ENCODE measurements around the gene TARBP1.
"Not testable (repeated sequence)": the region's sequence is repeated elsewhere in the genome, so short reads cannot be mapped to it uniquely, and the experiment has no call there.

TARBP1 gene

DNA sequence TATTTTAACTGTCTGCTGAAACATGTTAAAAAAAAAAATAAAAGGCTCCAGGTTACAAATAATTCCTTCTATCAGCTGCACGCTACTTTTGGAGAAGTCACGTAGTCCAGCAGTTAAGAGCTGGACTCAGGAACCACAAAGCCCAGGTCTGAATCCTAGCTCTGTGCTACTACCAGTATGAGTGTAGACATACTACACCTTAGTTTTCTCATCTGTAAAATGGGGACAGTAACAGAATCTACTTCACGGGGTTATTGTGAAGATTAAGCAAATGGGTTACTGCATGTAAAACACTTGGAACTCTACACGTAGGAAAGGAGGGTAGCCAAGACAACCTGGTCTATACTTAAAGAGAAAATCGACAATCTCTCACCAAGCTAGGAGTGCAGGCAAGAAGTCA lies 48.3 kb downstream of the TARBP1 start:
- no peak for DNase-seq

DNA sequence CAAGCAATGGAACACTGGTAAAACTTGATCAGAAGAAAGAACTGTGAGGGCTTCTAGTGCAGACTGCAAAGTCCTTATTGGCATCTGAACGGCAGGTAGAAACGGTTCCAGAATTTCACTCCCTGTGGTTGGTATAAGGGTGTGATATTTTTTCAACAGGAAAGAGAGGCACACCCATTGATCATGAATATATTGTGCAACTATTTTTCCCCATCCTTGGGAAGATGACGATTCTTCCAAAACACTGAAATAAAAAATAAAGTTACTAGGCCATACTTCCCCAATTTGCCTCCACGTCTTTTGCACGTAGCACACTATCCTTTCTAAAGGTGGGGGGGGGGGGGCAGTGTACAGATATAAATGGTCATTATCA lies 49.6 kb downstream of the TARBP1 start:
- no peak for DNase-seq

DNA sequence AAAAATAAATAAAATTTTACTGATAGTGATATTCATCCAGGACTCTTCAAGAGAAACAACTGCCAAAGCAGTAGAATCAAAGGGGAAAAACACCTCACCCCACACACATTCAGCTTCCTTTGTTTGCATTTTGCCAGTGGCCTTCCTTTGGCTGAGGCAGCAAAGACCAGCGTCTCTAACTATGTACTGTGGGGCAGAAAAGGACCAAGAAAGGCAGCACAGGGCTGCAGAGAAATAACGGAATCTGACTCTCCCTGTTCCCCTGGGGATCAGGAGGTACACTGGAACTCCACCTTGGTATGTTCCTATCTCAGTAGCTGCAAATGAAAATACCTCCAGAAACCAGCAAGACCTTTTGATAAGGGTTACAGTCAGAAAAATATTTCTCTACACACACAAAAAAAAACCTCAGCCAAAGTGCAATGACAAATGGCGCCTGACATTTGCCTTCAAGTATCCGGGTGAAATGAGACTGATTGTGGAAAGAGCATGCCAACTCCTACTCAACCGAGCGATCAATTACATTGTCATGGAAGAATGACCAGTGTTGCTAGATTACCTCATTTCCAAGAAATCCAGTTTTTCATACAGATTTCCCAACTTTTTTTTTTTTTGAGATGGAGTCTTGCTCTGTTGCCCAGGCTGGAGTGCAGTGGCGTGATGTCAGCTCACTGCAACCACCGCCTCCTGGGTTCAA lies 50.9 kb downstream of the TARBP1 start:
- DNase-seq = no peak

DNA sequence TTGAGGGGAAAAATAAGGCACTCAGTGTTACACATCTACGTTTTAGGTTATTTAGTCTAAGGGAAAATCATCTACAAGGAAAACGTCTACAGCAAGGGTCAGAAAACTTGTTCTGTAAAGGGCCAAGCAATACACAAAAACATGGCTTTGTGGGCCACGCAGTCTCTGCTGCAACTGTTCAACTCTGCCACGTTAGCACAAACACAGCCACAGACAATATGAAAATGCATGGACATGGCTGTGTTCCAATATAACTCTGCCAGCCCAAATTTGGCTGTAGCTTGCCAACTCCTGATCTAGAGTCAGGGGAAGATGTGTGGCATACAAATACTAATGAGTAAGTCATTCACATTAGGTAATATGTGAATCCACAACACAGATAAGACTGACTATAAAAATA lies 65.0 kb downstream of the TARBP1 start:
- DNase-seq = no peak

DNA sequence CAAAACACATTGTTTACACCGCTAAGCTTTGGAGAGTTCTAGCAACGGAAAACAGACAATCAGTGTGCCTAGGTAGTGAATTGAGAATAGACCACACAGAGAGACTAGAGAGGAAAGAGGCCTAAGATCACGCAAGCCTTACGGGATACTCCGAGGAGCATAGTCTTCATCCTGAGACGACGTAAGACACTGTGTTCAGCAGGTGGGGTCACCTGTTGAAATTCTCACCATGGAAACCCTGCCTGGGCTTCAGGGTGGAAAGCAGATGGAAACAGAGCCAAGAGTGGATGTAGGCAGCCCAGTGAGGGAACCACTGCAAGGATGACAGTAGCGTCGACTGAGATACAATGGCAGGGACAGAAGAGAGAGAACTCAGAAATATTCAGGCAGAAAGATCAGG lies 65.5 kb downstream of the TARBP1 start:
- no peak for DNase-seq

DNA sequence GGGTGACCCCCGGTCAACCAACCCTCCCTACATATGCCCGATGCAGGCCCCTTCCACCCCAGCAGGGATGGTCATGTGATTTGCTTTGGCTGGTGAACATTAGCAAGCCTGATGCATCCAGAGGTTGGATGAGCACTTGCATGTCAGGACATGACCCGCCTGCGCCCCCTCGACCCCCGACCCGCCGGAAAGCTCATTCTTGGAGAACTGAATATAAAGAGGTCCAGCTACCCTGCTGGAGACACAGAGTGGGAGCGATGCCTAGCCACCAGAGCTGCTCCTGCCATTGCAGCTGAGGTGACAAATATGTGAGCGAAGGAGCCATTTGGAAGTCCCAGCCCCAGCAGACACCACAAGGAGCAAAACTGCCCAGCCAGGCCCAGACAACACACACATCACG lies 66.1 kb downstream of the TARBP1 start:
- DNase-seq = no peak

DNA sequence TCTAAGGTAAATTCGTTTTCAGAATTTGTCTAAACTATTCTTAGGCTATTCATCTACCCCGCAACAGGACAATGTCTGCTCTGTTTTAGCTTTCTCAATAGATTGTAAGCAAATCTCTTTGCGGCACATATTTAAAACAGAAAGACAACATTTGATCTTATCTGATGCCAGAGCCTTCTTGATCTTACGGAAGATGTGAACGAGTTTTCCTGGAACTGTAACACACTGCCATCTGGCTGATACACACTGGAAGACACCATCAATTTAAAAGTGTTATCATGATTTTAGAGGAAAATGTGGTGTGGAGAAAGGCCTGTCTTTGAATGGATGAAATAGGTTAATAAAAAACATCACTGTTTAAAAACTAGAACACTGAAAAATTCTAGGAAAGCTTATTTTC lies 69.7 kb downstream of the TARBP1 start:
- DNase-seq = no peak

DNA sequence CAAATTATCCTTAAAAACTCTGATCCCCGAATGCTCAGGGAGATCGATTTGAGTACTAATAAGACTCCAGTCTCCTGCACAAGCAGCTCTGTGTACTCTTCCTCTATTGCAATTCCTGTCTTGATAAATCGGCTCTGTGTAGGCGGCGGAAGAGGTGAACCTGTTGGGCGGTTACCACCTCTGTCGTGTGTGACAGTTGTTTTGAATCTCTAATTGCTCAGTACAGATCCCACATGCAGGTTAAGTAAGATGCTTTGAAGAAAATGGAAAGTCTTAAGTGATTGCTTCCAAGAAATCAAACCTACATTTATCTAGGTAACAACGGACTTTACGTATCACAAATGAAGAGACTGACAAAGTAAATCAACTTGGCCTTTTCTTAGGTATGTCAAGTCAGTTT lies 70.2 kb downstream of the TARBP1 start:
- peak in 3 of 4 experiments; percentile 8 to 24 (median 9) for DNase-seq

DNA sequence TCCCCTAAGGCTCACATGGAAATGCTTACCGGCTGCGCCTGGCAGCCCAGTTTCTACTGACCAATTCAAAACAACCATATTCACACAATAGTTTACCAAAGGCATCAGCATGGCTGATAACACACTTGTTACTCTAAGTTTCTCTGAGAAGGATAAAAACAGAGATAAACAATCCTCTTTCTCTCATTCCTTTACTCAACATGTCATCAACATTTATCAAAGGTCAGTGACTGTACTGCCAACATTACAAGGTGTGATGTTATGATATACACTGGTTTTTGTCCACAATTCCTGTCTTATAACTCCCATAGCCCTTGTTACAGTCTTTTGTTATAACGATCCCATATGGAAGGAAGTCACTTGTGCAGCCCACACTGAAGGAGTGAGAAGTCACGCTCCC lies 72.1 kb downstream of the TARBP1 start:
- no peak for DNase-seq

DNA sequence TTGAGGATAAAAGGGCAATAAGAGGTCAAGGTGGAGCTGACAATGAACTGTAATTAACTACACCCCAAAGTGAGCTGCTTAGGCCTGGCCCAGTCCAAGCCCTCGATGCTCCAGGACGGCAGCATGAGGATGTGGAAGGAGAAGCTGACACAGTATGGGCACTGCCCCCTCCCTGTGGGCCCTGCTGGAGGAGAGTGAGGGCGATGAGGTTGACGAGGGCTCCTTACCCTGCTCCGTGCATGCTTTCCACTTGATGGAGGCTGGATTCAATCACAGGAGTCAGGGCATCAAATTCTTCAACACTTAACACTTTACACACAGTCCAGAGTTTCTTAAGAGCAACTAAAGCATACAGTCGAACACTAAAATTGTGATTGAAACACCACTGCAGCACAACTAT lies 73.3 kb downstream of the TARBP1 start:
- no peak for DNase-seq

DNA sequence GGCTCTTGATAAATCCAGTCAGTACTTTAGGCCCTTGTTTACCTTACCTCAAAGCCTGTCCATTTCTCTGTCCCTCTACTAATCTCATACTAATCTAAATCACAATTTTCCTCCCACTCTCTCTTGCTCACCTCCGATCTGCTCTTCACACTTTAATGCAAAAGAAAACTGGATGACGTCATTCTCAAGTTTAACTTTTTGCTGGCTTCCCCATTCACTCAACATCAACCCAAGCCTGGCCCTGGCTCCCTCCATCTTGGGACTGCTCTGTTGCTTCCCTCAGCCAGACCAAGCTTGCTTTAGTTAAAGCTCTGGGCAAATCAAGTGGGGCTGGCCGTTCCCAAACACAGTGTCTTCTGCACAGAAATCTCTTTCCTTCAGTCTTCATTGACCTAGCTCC lies 76.0 kb downstream of the TARBP1 start:
- no peak for DNase-seq

DNA sequence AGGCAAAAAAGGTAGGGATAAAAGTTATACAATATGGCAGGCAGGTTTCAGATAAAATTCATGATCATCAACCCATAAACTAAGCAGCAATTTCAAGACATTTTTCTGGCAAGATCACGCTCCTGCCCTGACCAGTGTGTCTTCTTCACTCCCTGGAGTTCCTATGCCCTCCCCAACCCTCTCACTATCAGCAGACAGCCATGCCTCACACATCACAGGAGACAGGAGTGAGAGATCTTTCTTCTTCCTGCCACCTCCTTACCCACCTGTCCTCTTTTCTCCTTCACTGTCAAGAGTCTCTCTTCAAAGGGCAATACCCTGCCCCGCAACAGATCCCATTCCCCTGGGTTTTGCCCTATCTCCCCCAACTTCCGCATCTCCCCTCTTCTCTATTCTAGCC lies 77.3 kb downstream of the TARBP1 start:
- no peak for DNase-seq

DNA sequence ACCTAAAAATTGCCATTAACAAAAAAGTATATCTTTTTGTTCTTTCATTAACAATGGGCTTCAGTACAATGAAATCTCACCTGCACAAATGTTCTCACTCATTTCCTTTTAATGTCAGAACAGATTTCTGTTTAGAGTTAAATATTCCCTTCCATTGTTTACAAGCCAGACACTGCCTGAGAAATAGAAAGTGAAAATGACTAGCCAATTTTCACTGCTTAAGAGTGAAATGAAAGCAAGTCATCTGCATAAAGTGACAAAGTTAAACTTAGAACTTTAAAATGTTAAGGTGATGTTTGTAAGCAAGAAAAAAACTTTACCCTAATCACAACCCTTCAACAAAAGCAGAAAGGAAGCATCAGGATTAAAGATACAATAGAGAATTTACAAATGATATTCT lies 78.2 kb downstream of the TARBP1 start:
- DNase-seq = no peak

DNA sequence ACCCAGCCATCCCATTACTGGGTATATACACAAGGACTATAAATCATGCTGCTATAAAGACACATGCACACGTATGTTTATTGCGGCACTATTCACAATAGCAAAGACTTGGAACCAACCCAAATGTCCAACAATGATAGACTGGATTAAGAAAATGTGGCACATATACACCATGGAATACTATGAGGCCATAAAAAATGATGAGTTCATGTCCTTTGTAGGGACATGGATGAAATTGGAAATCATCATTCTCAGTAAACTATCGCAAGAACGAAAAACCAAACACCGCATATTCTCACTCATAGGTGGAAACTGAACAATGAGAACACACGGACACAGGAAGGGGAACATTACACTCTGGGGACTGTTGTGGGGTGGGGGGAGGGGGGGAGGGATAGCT lies 79.5 kb downstream of the TARBP1 start:
- not testable (repeated sequence) for DNase-seq

DNA sequence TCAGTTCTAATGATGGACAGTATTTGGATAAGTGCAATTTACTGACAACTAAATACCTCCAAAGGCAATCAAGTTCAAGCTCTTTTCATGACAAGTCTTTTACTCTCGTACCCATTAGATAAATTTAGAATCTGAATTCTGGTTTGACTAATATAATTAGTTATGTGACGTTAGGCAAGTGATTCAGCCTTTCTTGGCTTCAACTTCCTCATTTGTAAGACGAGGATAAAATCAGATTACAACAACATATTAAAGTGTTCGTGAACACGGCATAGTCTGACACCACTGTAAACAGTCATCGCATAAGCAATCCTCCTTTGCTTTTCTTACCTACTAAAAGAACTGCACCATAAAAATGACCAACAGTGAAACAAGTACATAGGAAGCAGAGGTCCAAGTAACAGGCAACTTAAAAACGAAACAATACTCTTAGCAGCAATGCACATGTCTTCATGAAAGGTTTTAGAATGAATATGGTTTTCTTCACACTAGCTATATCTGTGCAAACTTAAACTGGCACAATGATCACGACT lies 80.1 kb downstream of the TARBP1 start:
- DNase-seq = no peak

DNA sequence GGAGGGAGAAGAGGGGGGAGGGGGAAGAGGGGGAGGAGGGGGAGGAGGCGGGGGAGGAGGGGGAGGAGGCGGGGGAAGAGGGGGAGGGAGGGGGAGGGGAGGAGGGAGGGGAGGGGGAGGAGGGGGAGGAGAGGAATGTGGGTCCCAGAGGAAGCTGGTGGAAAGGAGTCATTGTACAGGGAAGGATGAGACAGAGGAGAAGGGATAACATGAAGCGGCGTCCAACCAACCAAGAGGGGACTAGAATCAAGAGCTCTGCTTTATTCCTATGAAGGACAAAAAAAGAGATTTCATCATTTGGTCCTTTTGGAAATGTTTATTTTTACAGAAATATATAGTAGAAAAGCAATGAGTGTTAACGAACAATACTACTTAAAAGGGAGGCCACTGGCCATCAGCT lies 81.2 kb downstream of the TARBP1 start:
- DNase-seq = no peak

DNA sequence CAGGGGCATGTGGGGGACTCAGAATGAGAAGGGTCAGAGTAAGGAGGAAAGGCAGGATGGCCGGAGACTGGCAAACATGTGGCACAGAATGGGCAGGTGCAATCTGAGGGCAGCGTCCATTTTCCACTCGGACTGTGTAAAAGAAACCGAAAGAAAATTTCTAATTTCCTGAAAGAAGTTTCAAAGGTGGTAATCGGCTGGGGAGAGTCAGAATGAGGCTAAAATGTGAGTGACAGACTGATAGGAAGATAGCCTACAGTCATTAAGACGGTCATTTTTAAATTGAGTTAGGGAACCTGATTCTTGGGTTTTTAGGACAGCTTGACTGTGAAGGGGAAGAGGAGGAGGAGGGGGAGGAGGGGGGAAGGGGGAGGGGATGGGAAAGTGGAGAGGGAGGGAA lies 82.1 kb downstream of the TARBP1 start:
- DNase-seq = no peak

DNA sequence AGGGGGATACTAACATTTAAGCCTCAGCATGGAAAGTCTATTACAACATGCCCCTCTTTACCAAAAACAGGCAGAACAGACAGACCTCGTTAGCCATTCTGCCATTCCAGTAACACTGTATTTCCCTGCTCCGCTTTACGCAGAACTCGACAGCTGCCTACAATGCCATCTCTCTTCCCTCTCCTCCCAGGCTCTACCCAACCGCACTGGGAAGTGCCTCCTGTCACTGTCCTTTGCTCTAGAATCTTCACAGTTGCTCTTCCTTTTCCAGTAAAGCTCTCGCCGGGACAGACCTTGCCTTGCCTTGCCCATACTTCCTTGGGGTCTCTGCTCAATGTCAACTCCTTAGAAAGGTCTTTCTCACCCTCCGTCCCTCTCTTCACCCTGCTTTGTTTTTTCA lies 82.9 kb downstream of the TARBP1 start:
- no peak for DNase-seq

DNA sequence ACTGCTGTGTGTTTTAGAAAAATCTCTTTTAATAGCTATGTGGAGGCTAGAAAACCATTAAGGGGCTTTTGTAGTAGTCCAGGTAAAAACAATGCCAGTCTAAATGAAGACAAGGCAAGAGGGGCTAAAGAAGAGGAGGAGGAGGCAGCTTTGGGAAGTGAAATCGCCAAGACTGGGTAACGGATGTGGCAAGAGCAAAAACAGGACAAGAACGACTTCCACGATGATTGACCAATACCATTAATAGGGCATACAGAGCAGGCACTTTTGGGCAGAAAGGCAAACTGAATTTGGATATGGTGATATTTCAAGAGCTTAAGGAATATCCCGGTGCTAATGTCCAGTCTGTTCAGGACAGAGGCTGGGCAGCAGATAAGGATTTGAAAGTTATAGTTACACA lies 83.7 kb downstream of the TARBP1 start:
- no peak for DNase-seq

DNA sequence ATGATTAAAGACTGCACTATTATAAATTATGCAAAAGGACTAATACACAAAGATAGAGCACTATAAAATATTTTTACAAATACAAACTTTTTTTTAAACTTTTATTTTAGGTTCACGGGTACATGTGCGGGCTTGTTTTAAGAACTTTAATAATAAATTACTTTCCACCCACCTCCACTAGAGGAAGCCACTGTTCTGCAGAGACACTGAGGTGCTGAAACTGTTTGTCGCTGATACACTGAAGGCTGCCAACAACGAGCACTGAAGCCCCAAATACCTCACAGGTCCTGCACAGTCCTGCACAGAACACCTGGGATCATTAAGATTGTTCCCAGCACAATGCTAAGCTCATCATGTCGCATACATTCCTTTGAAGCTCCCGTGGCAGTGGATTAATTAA lies 85.8 kb downstream of the TARBP1 start:
- no peak for DNase-seq

DNA sequence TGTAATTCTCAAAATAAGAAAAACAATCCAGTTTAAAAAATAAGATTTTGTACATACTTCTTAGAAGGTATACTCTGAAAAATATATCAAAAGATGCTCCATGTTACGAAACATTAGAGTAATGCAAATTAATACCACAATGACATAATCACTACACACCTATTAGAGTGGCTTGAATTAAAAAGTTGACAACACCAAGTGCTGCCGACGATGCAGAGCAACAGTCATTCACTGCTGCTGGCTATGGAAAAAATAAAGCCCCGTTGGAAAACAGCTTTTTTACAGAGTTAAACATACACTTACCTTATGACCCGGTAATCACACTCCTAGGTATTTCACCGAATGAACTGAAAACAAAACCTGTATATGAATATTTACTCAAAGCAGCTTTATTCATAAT lies 90.9 kb downstream of the TARBP1 start:
- DNase-seq = no peak

DNA sequence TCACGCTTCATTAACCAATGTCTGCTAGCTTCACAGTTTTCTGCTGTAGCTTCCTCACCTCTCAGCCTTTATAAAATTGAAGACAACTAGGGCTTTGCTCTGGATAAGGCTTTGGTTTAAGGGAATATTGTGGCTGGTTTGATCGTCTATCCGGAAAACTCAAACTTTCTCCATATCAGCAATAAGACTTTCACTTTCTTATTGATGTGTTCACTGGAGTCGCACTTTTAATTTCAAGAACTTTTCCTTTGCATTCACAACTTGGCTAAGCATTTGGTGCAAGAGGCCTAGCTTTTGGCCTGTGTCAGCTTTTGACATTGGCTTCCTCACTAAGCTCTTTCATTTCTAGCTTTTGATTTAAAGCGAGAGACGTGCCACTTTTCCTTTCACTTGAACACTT lies 92.9 kb downstream of the TARBP1 start:
- DNase-seq = no peak

DNA sequence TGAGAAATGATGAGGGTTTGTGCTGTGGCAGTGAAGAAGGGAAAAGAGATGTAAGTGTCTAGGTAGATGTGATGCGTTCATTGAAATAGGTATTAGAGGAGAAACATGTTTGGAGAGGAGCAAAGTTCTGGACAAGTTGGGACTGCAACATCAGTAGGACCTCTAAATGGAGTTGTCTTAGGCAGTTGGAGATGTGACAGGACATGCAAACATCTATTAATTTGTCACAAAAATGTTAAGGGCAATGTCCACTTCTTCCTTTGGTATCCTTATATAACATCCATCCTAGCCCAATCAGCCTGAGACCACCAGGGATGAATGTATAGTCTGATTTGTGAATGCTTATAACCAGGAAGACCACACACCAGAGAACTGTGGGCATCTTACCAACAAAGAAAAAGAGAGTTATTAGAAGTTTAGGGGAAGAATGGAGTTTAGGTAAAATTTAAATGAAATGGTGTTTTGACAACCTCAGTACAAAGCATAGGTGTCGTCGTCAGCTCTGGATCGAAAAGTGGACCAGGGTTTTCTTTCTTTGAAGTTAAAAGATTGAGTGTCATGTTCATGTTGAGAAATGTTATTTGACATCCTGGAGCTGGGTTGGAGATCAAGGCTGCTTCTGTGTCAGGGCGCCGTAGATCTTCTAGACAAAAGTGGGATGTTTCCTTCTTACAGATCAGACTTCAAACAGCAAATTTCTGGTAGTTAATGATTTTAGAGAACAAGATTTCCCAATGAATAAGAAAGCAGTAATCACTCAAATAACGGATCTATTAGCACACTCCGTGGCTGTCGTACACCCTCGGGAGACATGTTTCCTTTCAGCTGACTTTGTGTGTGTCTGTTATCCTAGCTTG lies 97.1 kb downstream of the TARBP1 start:
- DNase-seq = no peak

DNA sequence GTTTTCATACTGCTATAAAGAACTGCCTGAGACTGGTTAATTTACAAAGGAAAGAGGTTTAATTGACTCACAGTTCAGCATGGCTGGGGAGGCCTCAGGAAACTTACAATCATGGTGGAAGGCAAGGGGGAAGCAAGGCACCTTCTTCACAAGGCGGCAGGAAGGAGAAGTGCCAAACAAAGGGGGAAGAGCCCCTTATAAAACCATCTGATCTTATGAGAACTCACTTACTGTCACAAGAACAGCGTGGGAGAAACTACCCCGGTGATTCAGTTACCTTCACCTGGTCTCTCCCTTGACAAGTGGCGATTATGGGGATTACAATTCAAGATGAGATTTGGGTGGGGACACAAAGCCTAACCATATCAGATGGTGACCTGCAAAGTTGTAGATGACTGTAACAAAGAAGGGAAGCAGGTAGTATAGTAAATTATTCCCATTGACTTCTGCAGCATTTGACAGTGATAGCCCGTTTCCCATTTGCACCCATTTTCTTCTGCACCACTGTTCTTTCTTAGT lies 99.3 kb downstream of the TARBP1 start:
- not testable (repeated sequence) for DNase-seq
